SKM-1 treated with dmso at 0.1 percent for 144 hours (cell line): ENCODE measurements around the gene IL3RA.
"Not testable (repeated sequence)": the region's sequence is repeated elsewhere in the genome, so short reads cannot be mapped to it uniquely, and the experiment has no call there.

Experiments used
- DNase-seq: peaks from one replicate; lab custom pipeline; 2025; ENCODE audit not compliant: unreplicated experiment; lab: John Stamatoyannopoulos, UW

Gene IL3RA

GRCh38 chrX:1397441-1398270 is 61.1 kb downstream of the IL3RA start:
- DNase-seq: no peak

GRCh38 chrX:1398431-1399340 is 62.1 kb downstream of the IL3RA start:
- DNase-seq: no peak

- no peak for DNase-seq
These were observed 63.5 kb downstream of the IL3RA start for GRCh38 chrX:1400049-1400448.

GRCh38 chrX:1400742-1401471 is 64.3 kb downstream of the IL3RA start:
- no peak for DNase-seq

GRCh38 chrX:1401611-1402430 is 65.2 kb downstream of the IL3RA start:
- no peak for DNase-seq

GRCh38 chrX:1403228-1403627 is 66.6 kb downstream of the IL3RA start:
- no peak for DNase-seq

- not testable (repeated sequence) for DNase-seq
These were observed 67.3 kb downstream of the IL3RA start for GRCh38 chrX:1403867-1404266.

GRCh38 chrX:1405769-1406168 is 69.2 kb downstream of the IL3RA start:
- DNase-seq: not testable (repeated sequence)

- no peak for DNase-seq
These were observed 70.5 kb downstream of the IL3RA start for GRCh38 chrX:1407035-1407434.

- no peak for DNase-seq
These were observed 74.7 kb downstream of the IL3RA start for GRCh38 chrX:1411326-1411725.

- DNase-seq: no peak
These were observed 76.1 kb downstream of the IL3RA start for GRCh38 chrX:1412551-1413161.

- no peak for DNase-seq
These were observed 79.8 kb downstream of the IL3RA start for GRCh38 chrX:1416327-1416784.

- no peak for DNase-seq
These were observed 80.6 kb downstream of the IL3RA start for GRCh38 chrX:1416965-1417760.

- DNase-seq: no peak
These were observed 81.6 kb downstream of the IL3RA start for GRCh38 chrX:1417921-1418771.

- DNase-seq: no peak
These were observed 82.4 kb downstream of the IL3RA start for GRCh38 chrX:1418901-1419544.

- DNase-seq: no peak
These were observed 83.2 kb downstream of the IL3RA start for GRCh38 chrX:1419545-1420355.

- no peak for DNase-seq
These were observed 83.8 kb downstream of the IL3RA start for GRCh38 chrX:1420371-1420770.
